Neural progenitor cell (in vitro differentiated cells): ENCODE results near the gene AKR1A1.

Source experiments
- CTCF ChIP-seq: fragments of 200-600 bp; sonication (generic); IDR thresholded peaks from 2 replicates; pipeline ENCODE4 v1.5.1; 2017; ENCODE audit warnings: antibody characterized with exemption, mild to moderate bottlenecking
- EZH2 ChIP-seq: fragments of 200-600 bp; sonication (generic); IDR thresholded peaks from 2 replicates; pipeline ENCODE4 v1.6.1; 2017; ENCODE audit warnings: antibody characterized with exemption, mild to moderate bottlenecking, moderate library complexity
- EZH2phosphoT487 ChIP-seq: fragments of 200-600 bp; sonication (generic); IDR thresholded peaks from 2 replicates; pipeline ENCODE4 v1.6.1; 2017; ENCODE audit warnings: antibody characterized with exemption

DNA sequence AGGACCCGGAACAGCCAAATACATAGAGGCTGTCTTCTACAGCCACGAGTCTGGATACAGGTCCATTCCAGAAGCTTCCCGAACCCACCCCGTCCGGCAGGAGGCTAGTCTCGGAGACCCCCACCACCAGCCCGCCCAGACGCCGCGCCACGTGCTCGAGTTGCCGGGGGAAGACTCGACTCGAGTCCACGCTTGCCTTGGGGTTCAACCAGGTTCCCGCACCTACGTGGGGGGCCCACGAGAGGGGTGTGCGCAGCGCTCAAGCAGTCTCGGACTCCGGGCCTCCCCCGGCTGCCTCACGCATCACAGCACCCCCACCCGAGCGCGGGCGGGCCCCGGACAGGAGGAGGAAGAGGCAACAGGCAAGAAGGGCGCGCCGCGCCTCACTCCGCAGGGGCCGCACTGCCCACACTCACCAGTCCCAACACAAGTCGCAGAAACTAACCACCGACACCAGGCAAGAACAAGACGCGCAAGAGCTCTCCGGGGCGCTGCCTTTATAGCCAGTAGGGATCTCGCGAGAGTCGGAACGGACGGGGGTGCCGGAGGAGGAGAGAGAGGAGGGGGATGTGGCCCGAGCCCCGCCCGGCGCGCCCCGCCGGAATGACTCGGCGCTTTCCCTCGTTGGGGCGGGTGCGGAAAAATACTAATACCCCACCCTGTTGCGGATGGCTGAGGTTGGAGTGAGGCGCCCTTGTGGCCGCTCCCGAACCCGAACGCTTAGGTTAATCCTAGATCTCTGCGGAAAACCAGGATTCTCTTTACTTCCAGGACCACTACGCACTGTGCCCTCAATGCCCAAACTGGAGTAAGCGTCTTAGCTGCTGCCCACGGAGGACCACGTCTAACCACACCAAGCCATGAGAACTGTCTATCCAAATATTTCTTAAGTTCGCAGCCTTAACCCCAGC is 29.0 kb upstream of the AKR1A1 start, which contains the start of gene PRDX1:
- TF ChIP-seq CTCF (peak; percentile 17), EZH2phosphoT487 (no peak), EZH2 (no peak)
